ENCODE measurements around the gene ZNF385D. TPM values are rescaled to one million over a fixed set of nuclear protein-coding genes. Genes with fewer than 3 reads are reported as not detected.
"Not testable (repeated sequence)": the region's sequence is repeated elsewhere in the genome, so short reads cannot be mapped to it uniquely, and the experiment has no call there.

The ZNF385D gene
- total RNA-seq, 1 experiment from 2014 or later, result not detected

GRCh38 chr3:21502656-21503055 lies 248.4 kb downstream of the ZNF385D start:
- DNase-seq, result no peak
- H3K36me3 Mint-ChIP-seq (ENCODE audit: insufficient read depth, unreplicated experiment), result no peaks in the 10 kb centered on the region
- TF ChIP-seq CTCF (IDR thresholded peaks at IDR 0.05; ENCODE audit: unreplicated experiment), result no peak
- intact Hi-C loops (cut with micrococcal nuclease; ENCODE audit: unreplicated experiment), result no loop called here
- no peak overlapping the region for H3K4me3 Mint-ChIP-seq (ENCODE audit: low read depth, unreplicated experiment)
- no TSS peak for BruUV-seq (replicated peaks)
- H3K9me3 Mint-ChIP-seq (ENCODE audit: low read depth, unreplicated experiment), result no peaks in the 10 kb centered on the region
- H3K27me3 Mint-ChIP-seq (ENCODE audit: unreplicated experiment), result no peaks in the 10 kb centered on the region
- no peaks in the 10 kb centered on the region for H3K4me1 Mint-ChIP-seq (ENCODE audit: low read depth, unreplicated experiment)
- no peak overlapping the region for H3K27ac Mint-ChIP-seq (ENCODE audit: unreplicated experiment)
- CTCF ChIA-PET, result interaction anchor here (0.5 kb wide), 1 partner anchor 14 kb away, joined by 3 read pairs; no protein-coding TSS in a partner anchor

- no TSS peak for BruUV-seq (replicated peaks)
- intact Hi-C loops (cut with micrococcal nuclease; ENCODE audit: unreplicated experiment), result no loop called here
- TF ChIP-seq CTCF (IDR thresholded peaks at IDR 0.05; ENCODE audit: unreplicated experiment), result no peak
- Mint-ChIP-seq H3K4me1 (ENCODE audit: low read depth, unreplicated experiment) (no peaks in the 10 kb centered on the region), H3K36me3 (ENCODE audit: insufficient read depth, unreplicated experiment) (no peaks in the 10 kb centered on the region), H3K9me3 (ENCODE audit: low read depth, unreplicated experiment) (no peaks in the 10 kb centered on the region), H3K27me3 (ENCODE audit: unreplicated experiment) (no peaks in the 10 kb centered on the region), H3K4me3 (ENCODE audit: low read depth, unreplicated experiment) (no peak overlapping the region), H3K27ac (ENCODE audit: unreplicated experiment) (no peak overlapping the region)
- no peak for DNase-seq
- CTCF ChIA-PET, result no interaction called here
Measured at GRCh38 chr3:21500834-21501233, 250.2 kb downstream of the ZNF385D start.

- CTCF ChIA-PET; DNase-seq; H3K27ac Mint-ChIP-seq (ENCODE audit: unreplicated experiment); H3K4me3 Mint-ChIP-seq (ENCODE audit: low read depth, unreplicated experiment); H3K27me3 Mint-ChIP-seq (ENCODE audit: unreplicated experiment); H3K4me1 Mint-ChIP-seq (ENCODE audit: low read depth, unreplicated experiment); intact Hi-C loops (cut with micrococcal nuclease; ENCODE audit: unreplicated experiment); H3K36me3 Mint-ChIP-seq (ENCODE audit: insufficient read depth, unreplicated experiment); H3K9me3 Mint-ChIP-seq (ENCODE audit: low read depth, unreplicated experiment); BruUV-seq (replicated peaks): not testable (repeated sequence)
Measured at GRCh38 chr3:21490671-21491070, 260.3 kb downstream of the ZNF385D start.

- no peaks in the 10 kb centered on the region for H3K9me3 Mint-ChIP-seq (ENCODE audit: low read depth, unreplicated experiment)
- intact Hi-C loops (cut with micrococcal nuclease; ENCODE audit: unreplicated experiment), result loop anchor here (10.0 kb wide), 1 partner anchor 193 kb away; no protein-coding TSS in a partner anchor
- H3K36me3 Mint-ChIP-seq (ENCODE audit: insufficient read depth, unreplicated experiment), result no peaks in the 10 kb centered on the region
- no peak for TF ChIP-seq CTCF (IDR thresholded peaks at IDR 0.05; ENCODE audit: unreplicated experiment)
- BruUV-seq (replicated peaks), result no TSS peak
- H3K27ac Mint-ChIP-seq (ENCODE audit: unreplicated experiment), result no peak overlapping the region
- CTCF ChIA-PET, result no interaction called here
- no peak overlapping the region for H3K4me3 Mint-ChIP-seq (ENCODE audit: low read depth, unreplicated experiment)
- H3K4me1 Mint-ChIP-seq (ENCODE audit: low read depth, unreplicated experiment), result no peaks in the 10 kb centered on the region
- H3K27me3 Mint-ChIP-seq (ENCODE audit: unreplicated experiment), result no peaks in the 10 kb centered on the region
- no peak for DNase-seq
Measured at GRCh38 chr3:21487520-21487919, 263.5 kb downstream of the ZNF385D start.

- CTCF ChIA-PET; BruUV-seq (replicated peaks); DNase-seq; H3K4me3 Mint-ChIP-seq (ENCODE audit: low read depth, unreplicated experiment); H3K4me1 Mint-ChIP-seq (ENCODE audit: low read depth, unreplicated experiment); H3K9me3 Mint-ChIP-seq (ENCODE audit: low read depth, unreplicated experiment); H3K27ac Mint-ChIP-seq (ENCODE audit: unreplicated experiment); H3K27me3 Mint-ChIP-seq (ENCODE audit: unreplicated experiment); H3K36me3 Mint-ChIP-seq (ENCODE audit: insufficient read depth, unreplicated experiment): not testable (repeated sequence)
- intact Hi-C loops (cut with micrococcal nuclease; ENCODE audit: unreplicated experiment), result loop anchor here (10.0 kb wide), 1 partner anchor 191 kb away; no protein-coding TSS in a partner anchor
Measured at GRCh38 chr3:21486024-21486935, 264.7 kb downstream of the ZNF385D start.
